DOHH2 (cell line): ENCODE data around the gene EGFL8.

ENCODE experiments used
- H3F3A ChIP-seq: fragments of 200-600 bp; sonication (generic), shearing (Covaris generic); 2 replicates; pipeline ENCODE4 v1.6.0; 2016; ENCODE audit warnings: antibody characterized with exemption, mild to moderate bottlenecking; ENCODE audit not compliant: control insufficient read depth, insufficient read depth
- H3K27ac ChIP-seq: fragments of 200-600 bp; sonication (generic); 2 replicates; pipeline ENCODE4 v1.5.1; 2014; ENCODE audit warnings: low read depth, mild to moderate bottlenecking, low read length, moderate library complexity
- H3K27me3 ChIP-seq: fragments of 200-600 bp; sonication (generic); 2 replicates; pipeline ENCODE4 v1.6.1; 2014; ENCODE audit warnings: mild to moderate bottlenecking, low read length, mixed read lengths; ENCODE audit not compliant: control insufficient read depth
- H3K36me3 ChIP-seq: fragments of 200-600 bp; sonication (generic); 2 replicates; pipeline ENCODE4 v1.6.1; 2014; ENCODE audit warnings: mild to moderate bottlenecking, low read length, moderate library complexity, mixed read lengths; ENCODE audit not compliant: control insufficient read depth
- H3K4me1 ChIP-seq: fragments of 200-600 bp; sonication (generic); 2 replicates; pipeline ENCODE4 v1.6.1; 2014; ENCODE audit warnings: mild to moderate bottlenecking, low read length, mixed read lengths; ENCODE audit not compliant: control insufficient read depth
- H3K4me2 ChIP-seq: fragments of 200-600 bp; sonication (generic); 2 replicates; pipeline ENCODE4 v1.6.0; 2014; ENCODE audit warnings: mild to moderate bottlenecking, low read length, moderate library complexity
- H3K4me3 ChIP-seq: fragments of 200-600 bp; sonication (generic); 2 replicates; pipeline ENCODE4 v1.5.1; 2014; ENCODE audit warnings: mild to moderate bottlenecking, low read length, mixed read lengths
- H3K79me2 ChIP-seq: fragments of 200-600 bp; sonication (generic); 2 replicates; pipeline ENCODE4 v1.6.1; 2014; ENCODE audit warnings: mild to moderate bottlenecking, low read length, mixed read lengths; ENCODE audit not compliant: control insufficient read depth
- H3K9me2 ChIP-seq: fragments of 200-600 bp; sonication (generic); replicated peaks from 2 replicates; pipeline ENCODE4 v1.6.1; 2014; ENCODE audit warnings: mild to moderate bottlenecking, low read length, mixed read lengths; ENCODE audit not compliant: control insufficient read depth
- H3K9me3 ChIP-seq: fragments of 200-600 bp; sonication (generic); 2 replicates; pipeline ENCODE4 v1.6.1; 2014; ENCODE audit warnings: antibody characterized with exemption, low read length, mixed read lengths; ENCODE audit not compliant: control insufficient read depth, insufficient read depth
- H4K20me1 ChIP-seq: fragments of 200-600 bp; sonication (generic); 2 replicates; pipeline ENCODE4 v1.6.0; 2014; ENCODE audit warnings: low read depth, mild to moderate bottlenecking, antibody characterized with exemption, low read length, moderate library complexity; ENCODE audit not compliant: control insufficient read depth, insufficient read depth
- EZH2phosphoT487 ChIP-seq: fragments of 200-600 bp; sonication (generic); IDR thresholded peaks from 2 replicates; pipeline ENCODE4 v1.6.1; 2017; ENCODE audit warnings: borderline replicate concordance, mild to moderate bottlenecking, antibody characterized with exemption, low read length, moderate library complexity, mixed read lengths
- TF ChIP-seq, protein P1 (sequence below): fragments of 200-600 bp; sonication (generic); IDR thresholded peaks from one replicate; pipeline ENCODE4 v1.5.1; 2014; ENCODE audit warnings: antibody characterized with exemption, mild to moderate bottlenecking, low read depth, low read length; ENCODE audit not compliant: poor library complexity, severe bottlenecking

Gene EGFL8

GRCh38 chr6:32171234-32171633 is 6.8 kb downstream of the EGFL8 start:
- Histone ChIP-seq H3K79me2 (peaks cover 23% of the 10 kb centered on the region), H3K9me2 (no peaks in the 10 kb centered on the region), H3K36me3 (peaks cover 42% of the 10 kb centered on the region), H3K4me2 (no peak overlapping the region), H3K27ac (no peak overlapping the region), H3K27me3 (no peaks in the 10 kb centered on the region), H3K4me3 (no peak overlapping the region), H4K20me1 (no peaks in the 10 kb centered on the region), H3K9me3 (no peaks in the 10 kb centered on the region), H3K4me1 (peaks cover 35% of the 10 kb centered on the region), H3F3A (peaks cover 4% of the 10 kb centered on the region; the same call in 1 of the 2 replicates)
- no peak for TF ChIP-seq EZH2phosphoT487
- TF ChIP-seq, protein P1, sequence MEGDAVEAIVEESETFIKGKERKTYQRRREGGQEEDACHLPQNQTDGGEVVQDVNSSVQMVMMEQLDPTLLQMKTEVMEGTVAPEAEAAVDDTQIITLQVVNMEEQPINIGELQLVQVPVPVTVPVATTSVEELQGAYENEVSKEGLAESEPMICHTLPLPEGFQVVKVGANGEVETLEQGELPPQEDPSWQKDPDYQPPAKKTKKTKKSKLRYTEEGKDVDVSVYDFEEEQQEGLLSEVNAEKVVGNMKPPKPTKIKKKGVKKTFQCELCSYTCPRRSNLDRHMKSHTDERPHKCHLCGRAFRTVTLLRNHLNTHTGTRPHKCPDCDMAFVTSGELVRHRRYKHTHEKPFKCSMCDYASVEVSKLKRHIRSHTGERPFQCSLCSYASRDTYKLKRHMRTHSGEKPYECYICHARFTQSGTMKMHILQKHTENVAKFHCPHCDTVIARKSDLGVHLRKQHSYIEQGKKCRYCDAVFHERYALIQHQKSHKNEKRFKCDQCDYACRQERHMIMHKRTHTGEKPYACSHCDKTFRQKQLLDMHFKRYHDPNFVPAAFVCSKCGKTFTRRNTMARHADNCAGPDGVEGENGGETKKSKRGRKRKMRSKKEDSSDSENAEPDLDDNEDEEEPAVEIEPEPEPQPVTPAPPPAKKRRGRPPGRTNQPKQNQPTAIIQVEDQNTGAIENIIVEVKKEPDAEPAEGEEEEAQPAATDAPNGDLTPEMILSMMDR: no peak

- Histone ChIP-seq H3K36me3 (peaks cover 24% of the 10 kb centered on the region), H3K27me3 (no peaks in the 10 kb centered on the region), H3F3A (peaks cover 15% of the 10 kb centered on the region), H3K27ac (no peak overlapping the region), H3K4me1 (peaks cover 42% of the 10 kb centered on the region), H3K4me3 (no peak overlapping the region), H3K79me2 (peaks cover 30% of the 10 kb centered on the region), H3K9me3 (no peaks in the 10 kb centered on the region), H4K20me1 (no peaks in the 10 kb centered on the region), H3K9me2 (no peaks in the 10 kb centered on the region), H3K4me2 (no peak overlapping the region)
- TF ChIP-seq, protein P1: no peak
- TF ChIP-seq EZH2phosphoT487: no peak
Measured at GRCh38 chr6:32173051-32173727, 8.8 kb downstream of the EGFL8 start.

DNA sequence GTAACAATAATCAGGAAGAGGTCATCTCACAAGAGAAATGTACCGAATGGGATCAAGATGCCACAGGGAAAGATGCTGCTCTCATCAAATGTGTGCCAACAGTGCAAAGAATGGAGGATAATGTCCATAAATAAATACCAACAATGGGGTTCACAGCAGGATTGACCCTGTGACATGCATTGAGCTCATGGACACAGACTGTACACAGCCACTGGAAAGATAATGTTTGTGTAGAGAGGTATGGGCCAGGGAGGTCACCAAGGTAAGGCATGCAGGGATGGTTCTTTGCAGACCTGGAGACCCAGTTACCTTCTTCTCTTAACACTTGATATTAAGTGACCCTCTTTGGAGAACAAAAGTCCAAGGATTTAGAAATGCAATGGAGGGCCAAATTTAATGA is 10.0 kb downstream of the EGFL8 start:
- H3F3A ChIP-seq: peaks cover 15% of the 10 kb centered on the region
- H3K36me3 ChIP-seq: peaks cover 24% of the 10 kb centered on the region
- peaks cover 40% of the 10 kb centered on the region for H3K79me2 ChIP-seq
- peak overlapping the region; percentile 99 for H3K4me2 ChIP-seq
- H3K27ac ChIP-seq: no peak overlapping the region
- no peaks in the 10 kb centered on the region for H3K9me2 ChIP-seq
- no peaks in the 10 kb centered on the region for H3K9me3 ChIP-seq
- peaks cover 41% of the 10 kb centered on the region for H3K4me1 ChIP-seq
- TF ChIP-seq, protein P1: no peak
- TF ChIP-seq EZH2phosphoT487: no peak
- no peaks in the 10 kb centered on the region for H4K20me1 ChIP-seq
- H3K4me3 ChIP-seq: peak overlapping the region; percentile 85
- no peaks in the 10 kb centered on the region for H3K27me3 ChIP-seq
